Nephron progenitor cell (in vitro differentiated cells): ENCODE data around the gene CPEB4.

Source experiments
- DNase-seq: peaks from one replicate; pipeline ENCODE4 v3.0.0; 2021
- H3K27ac Mint-ChIP-seq: 2 replicates; pipeline ENCODE4 v1.8.0; 2021; ENCODE audit warnings: mild to moderate bottlenecking, moderate library complexity, mixed read lengths
- H3K27me3 Mint-ChIP-seq: 2 replicates; pipeline ENCODE4 v1.8.0; 2021; ENCODE audit warnings: mild to moderate bottlenecking, low read depth, mixed read lengths; ENCODE audit not compliant: poor library complexity
- H3K36me3 Mint-ChIP-seq: 2 replicates; pipeline ENCODE4 v1.8.0; 2021; ENCODE audit warnings: low read depth, mixed read lengths
- H3K4me1 Mint-ChIP-seq: 2 replicates; pipeline ENCODE4 v1.8.0; 2021; ENCODE audit warnings: mixed read lengths
- H3K4me3 Mint-ChIP-seq: 2 replicates; pipeline ENCODE4 v1.8.0; 2021; ENCODE audit warnings: mild to moderate bottlenecking, moderate library complexity, mixed read lengths
- H3K9me3 Mint-ChIP-seq: 2 replicates; pipeline ENCODE4 v1.8.0; 2021; ENCODE audit warnings: mild to moderate bottlenecking, moderate library complexity, mixed read lengths
- CTCF ChIP-seq: fragments of 200-600 bp; sonication (generic); IDR thresholded peaks from 2 replicates; pipeline ENCODE4 v1.5.0; 2021; ENCODE audit warnings: antibody characterized with exemption

The CPEB4 gene

GRCh38 chr5:173863359-173863758 lies 24.8 kb upstream of the CPEB4 start:
- no peak for DNase-seq
- Mint-ChIP-seq H3K4me1 (peaks cover 49% of the 10 kb centered on the region), H3K27ac (no peak overlapping the region), H3K27me3 (no peaks in the 10 kb centered on the region), H3K36me3 (peaks cover 5% of the 10 kb centered on the region), H3K4me3 (no peak overlapping the region), H3K9me3 (peaks cover 16% of the 10 kb centered on the region)
- TF ChIP-seq CTCF: no peak

DNA sequence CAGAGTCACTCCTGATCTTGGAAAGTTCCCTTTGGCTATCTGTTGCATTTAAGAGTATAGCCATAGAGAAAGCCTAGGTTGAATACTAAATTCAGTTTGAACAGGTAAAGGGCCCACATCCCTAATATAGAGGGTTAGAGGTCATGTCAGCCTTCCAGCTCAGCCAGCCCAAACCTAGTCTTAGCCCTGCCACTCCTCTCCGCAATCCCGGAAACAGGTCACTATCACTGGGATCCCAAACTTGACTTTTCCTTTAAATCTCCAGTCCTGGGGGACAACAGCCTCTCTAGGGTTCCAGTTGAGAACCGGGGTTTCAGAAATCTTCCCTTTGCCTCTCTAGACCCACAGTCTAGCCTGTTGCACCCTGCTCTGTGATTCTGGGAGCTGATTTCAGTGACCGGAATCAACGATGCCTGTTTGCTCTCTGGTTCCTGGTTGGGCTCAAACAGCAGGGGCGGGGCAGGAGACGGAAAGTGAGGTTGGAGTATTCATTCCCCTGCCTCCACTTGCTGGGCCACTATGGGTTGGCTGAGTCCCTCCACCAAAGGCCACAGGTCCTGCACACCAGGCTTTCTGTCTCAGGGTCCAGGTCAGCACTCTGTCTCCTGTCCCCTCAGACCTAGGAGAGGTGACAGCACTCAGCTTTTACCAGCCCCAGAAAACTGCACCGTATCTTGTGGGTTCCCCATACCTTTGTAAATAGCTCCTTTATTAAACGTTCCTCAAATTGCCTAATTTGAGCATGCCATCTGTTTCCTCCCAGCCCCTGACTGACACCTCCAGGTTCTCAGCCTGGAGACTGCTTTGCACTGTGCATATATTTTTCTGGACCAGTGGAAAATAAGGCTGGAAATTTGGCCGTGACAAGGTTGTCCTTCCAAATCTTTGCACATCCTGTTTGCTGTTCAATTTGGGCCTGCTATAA lies 23.8 kb upstream of the CPEB4 start:
- Mint-ChIP-seq H3K4me3 (no peak overlapping the region), H3K9me3 (peaks cover 19% of the 10 kb centered on the region), H3K27me3 (no peaks in the 10 kb centered on the region), H3K4me1 (peaks cover 49% of the 10 kb centered on the region), H3K36me3 (peaks cover 5% of the 10 kb centered on the region), H3K27ac (no peak overlapping the region)
- no peak for TF ChIP-seq CTCF
- no peak for DNase-seq

DNA sequence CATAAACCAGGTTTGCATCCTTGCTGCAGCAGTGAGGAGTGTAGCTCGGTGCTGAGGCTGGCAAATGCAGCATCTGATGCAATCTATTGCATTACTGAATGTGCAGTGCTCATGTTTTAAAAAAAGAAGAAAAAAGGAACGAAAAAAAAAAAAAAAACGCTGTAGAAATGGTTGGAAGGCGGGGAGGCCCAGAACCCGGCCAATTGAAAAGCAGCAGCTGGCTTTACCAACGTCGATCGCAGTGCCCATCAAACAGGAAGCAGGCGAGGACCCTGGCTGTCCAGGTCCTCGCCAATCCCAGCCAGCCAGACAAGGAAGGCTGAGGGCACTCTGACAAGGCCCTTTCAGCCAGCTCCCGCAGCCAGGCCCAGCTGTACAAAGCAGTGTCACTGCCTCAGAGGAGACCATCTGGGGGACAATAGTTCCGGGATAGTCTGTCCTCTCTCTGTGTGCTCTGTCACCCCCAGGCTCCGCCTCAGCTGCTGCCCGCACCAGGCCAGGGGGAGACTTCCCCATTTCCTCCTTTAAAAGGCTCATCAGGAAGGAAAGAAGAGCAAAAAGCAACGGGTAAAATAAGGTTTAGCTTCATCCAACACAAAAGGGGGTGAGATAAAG lies 21.8 kb upstream of the CPEB4 start:
- Mint-ChIP-seq H3K36me3 (peaks cover 5% of the 10 kb centered on the region), H3K4me1 (peaks cover 37% of the 10 kb centered on the region), H3K4me3 (no peak overlapping the region), H3K9me3 (peaks cover 19% of the 10 kb centered on the region), H3K27ac (no peak overlapping the region), H3K27me3 (no peaks in the 10 kb centered on the region)
- no peak for DNase-seq
- no peak for TF ChIP-seq CTCF

DNA sequence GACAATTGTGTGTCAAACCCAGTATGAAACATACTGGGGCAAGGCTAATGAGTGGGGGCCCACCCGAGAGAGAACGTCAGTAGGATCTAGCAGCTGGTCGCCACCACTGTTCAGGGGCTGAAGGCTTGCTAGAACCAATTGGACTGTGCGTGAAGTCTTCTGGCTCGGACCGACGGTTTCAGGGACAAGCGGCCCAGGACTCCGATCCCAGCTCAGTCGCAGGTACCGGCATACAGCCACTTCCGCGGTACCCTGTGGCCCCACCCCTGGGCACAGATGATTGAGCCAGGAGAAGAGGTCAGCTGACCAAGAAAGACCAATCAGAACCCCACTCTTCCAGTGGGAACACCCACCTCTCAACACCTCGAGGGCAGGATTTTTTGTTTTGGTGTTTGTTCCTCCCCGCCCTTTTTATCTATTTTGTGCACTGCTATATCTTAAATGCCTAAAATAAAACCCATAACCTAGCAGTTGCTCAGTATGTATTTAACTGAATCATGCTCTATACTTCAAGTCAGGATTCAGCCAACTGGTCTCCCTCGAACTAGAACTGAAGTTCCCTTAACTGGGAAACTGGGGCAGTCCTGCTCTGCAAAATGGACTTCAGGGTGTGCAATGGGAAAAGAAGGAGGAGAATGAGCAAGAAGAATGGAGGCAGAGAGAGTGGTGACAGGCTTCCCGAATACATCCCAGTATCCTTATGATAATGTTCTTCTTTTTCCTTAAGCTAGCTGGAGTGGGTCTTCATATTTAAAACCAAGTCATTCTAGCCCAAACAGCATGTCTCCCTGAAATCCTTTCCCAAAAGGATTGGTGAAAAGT lies 21.1 kb upstream of the CPEB4 start:
- Mint-ChIP-seq H3K4me1 (peaks cover 41% of the 10 kb centered on the region), H3K4me3 (no peak overlapping the region), H3K36me3 (peaks cover 5% of the 10 kb centered on the region), H3K27me3 (no peaks in the 10 kb centered on the region), H3K27ac (no peak overlapping the region), H3K9me3 (peaks cover 19% of the 10 kb centered on the region)
- DNase-seq: no peak
- TF ChIP-seq CTCF: no peak

- Mint-ChIP-seq H3K36me3 (peaks cover 5% of the 10 kb centered on the region), H3K9me3 (peaks cover 19% of the 10 kb centered on the region), H3K4me3 (no peak overlapping the region), H3K27ac (no peak overlapping the region), H3K27me3 (no peaks in the 10 kb centered on the region), H3K4me1 (peaks cover 42% of the 10 kb centered on the region)
- no peak for TF ChIP-seq CTCF
- DNase-seq: no peak
Measured at GRCh38 chr5:173868096-173868880, 19.9 kb upstream of the CPEB4 start.
